Epidermal melanocyte (primary cell): ENCODE results near the gene NOD1.
"Not testable (repeated sequence)": the region's sequence is repeated elsewhere in the genome, so short reads cannot be mapped to it uniquely, and the experiment has no call there.

Experiments
- DNase-seq: peaks from one replicate; pipeline ENCODE4 v3.0.0; 2011; ENCODE audit warnings: low spot score; ENCODE audit not compliant: insufficient read length

NOD1 gene, protein sequence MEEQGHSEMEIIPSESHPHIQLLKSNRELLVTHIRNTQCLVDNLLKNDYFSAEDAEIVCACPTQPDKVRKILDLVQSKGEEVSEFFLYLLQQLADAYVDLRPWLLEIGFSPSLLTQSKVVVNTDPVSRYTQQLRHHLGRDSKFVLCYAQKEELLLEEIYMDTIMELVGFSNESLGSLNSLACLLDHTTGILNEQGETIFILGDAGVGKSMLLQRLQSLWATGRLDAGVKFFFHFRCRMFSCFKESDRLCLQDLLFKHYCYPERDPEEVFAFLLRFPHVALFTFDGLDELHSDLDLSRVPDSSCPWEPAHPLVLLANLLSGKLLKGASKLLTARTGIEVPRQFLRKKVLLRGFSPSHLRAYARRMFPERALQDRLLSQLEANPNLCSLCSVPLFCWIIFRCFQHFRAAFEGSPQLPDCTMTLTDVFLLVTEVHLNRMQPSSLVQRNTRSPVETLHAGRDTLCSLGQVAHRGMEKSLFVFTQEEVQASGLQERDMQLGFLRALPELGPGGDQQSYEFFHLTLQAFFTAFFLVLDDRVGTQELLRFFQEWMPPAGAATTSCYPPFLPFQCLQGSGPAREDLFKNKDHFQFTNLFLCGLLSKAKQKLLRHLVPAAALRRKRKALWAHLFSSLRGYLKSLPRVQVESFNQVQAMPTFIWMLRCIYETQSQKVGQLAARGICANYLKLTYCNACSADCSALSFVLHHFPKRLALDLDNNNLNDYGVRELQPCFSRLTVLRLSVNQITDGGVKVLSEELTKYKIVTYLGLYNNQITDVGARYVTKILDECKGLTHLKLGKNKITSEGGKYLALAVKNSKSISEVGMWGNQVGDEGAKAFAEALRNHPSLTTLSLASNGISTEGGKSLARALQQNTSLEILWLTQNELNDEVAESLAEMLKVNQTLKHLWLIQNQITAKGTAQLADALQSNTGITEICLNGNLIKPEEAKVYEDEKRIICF

DNA sequence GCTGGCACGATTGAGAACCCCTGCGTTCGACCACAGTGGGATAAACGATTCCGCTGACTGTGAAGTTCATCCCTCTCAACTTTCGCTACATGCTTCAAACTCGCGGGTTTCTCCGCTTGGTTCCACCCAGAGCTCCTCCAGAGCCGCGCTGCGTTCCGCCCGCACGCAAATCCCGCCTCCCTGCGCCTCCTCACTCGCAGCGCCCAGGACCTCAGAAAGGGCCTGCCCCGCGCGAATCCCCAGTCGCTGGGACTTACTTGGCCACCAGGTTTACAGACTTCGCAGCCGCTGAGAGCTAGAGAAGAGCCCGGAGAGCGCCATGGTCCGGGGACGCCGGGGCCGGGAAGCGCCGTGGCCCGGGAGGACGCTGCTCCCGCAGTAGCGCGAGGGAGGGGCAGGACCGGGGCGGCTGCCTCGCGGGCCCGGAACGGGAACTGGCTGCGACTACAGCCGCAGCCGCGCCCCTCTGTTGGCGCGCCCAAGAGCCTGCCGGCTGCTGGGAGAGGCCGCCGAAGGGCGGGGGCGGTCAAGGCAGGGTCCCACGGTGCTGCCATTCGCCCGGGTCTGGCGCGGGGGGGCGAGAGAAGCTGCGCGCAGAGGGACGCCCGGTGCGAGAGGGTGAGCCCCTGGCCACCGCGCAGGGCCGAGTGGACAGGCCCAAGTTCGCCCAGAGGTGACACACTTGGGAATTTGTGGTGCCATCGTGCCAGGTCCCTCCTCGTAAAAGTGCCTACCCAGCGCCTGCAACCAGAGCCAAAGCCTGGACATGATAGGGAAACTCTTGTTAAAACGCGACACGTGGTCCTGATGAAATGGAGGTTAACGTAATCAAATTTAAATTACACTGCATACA is at the start of gene NOD1:
NOD1 (minus strand) TSS at position 436 of the 853 bp plus-strand sequence. CDS start 21,863 bp downstream, outside the sequence.
- peak; percentile 41 for DNase-seq

DNA sequence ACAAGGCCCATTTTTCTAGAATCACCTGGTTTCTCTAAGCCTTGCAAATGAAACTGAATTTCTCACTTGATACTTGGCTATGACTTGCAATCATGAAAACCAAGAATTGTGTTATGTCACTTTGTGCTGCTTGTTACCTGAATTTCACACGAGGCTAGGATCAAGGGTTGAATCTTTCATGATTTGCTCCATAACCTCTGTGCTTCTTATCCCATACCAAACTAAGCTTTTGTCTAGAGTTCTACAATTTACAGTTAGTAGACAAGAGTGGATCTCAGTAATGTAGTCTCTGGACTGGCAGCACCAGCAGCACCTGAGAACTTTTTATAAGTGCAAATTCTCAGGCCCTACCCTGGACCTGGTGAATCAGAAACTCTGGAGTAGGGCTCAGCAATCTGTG is 48.7 kb upstream of the NOD1 start:
- not testable (repeated sequence) for DNase-seq

DNA sequence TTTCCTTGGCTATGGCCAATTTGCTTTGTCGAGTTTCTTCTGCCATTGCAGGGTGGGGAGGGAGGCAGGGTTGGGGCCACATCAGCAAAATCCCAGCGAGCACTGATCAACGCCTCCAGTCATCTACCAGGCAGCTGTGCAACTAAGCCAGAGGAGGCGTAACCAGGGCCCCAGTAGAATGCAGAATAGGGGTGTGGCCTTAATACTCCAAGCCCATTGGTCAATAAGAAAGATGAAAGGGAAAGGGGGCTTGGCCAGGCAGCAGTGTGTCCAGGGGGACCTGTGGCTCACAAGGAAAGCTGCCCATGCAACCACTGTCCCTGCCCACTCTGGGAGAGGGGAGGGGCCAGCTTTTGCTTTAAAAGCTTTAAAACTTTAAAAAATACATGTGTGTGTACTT is 47.6 kb upstream of the NOD1 start:
- no peak for DNase-seq

DNA sequence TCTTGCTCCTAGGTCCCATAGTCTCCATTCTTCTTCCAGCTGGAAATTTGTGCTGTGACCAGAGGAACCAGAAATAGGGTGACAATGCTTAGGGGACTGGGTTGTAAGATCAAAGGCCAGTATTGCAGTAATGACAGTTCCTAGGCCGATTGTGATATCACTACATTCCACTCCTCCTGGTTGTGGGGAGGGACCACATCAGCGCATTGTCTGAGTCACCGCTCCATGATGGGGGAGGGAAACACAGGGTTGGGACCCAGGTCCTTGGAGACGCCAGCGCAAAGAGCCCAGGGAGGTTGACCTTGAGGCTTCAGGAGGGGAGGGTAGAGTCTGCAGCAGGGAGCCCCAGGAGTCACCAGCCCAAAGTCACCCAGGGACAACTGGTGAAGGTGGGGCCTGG is 46.8 kb upstream of the NOD1 start:
- no peak for DNase-seq

- DNase-seq: no peak
Measured at GRCh38 chr7:30524545-30524944, 46.0 kb upstream of the NOD1 start.

GRCh38 chr7:30523466-30523865 is 44.9 kb upstream of the NOD1 start:
- no peak for DNase-seq

GRCh38 chr7:30522159-30522558 is 43.6 kb upstream of the NOD1 start:
- no peak for DNase-seq

GRCh38 chr7:30521532-30521931 is 42.9 kb upstream of the NOD1 start:
- no peak for DNase-seq

DNA sequence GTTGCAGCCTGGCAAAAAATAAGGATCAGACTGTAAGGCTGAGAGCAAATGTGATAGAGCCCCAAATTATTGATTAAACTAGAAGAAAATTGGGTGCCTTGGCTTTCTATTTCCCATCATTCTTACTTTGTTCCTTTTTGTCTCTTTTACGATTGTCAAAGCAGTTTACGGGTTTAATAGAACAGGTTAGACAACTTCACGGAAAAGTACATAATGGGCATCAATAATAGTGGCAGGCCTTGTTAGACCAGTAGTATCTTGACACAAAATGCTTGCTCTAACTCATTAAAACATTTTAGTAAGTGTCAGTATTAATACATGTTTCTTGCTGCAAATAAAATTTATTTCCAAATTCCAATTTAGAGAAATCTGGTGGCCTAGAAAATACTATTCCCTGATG is 40.5 kb upstream of the NOD1 start:
- DNase-seq: no peak

DNA sequence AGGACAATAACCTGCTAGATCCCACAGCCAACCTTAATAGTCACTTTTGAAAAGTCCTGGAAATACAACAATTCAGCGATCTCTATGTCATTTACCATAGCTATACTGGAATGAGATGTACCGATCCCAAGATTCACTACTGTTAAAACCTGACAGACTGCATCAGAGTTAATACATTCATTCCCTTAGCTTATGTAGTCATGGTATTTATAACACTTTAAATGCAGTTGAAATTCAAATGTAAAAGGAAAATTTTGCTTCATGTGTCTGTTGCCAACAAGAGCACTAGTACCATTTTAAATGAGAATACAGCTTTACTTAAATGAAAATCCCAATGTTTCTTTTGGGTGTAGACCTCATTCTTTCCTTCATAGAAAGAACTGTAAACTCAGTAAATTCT is 37.2 kb upstream of the NOD1 start:
- DNase-seq: no peak

- DNase-seq: no peak
Measured at GRCh38 chr7:30514776-30515175, 36.2 kb upstream of the NOD1 start.

GRCh38 chr7:30514177-30514576 is 35.6 kb upstream of the NOD1 start:
- no peak for DNase-seq

DNA sequence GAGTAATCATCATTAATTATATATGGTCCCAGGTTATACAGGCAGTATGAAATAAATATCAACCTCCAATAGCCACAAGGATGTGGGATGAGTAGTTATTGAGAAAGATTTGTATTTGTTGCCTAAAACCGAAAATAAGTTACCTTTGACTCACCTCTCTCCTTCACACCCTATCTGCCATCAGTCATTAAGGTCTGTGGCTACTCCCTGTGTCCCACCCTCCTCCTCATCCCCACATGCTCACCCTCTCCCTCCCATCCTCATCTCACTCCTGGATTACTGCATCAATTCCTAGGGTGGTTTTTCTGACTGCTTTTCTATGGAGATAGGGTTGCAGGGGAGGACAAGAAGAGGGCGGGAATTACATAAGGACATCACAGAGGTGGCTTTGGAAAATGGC is 35.2 kb upstream of the NOD1 start:
- DNase-seq: no peak

GRCh38 chr7:30511973-30512662 is 33.5 kb upstream of the NOD1 start:
- no peak for DNase-seq

- no peak for DNase-seq
Measured at GRCh38 chr7:30511494-30511893, 32.9 kb upstream of the NOD1 start.

DNA sequence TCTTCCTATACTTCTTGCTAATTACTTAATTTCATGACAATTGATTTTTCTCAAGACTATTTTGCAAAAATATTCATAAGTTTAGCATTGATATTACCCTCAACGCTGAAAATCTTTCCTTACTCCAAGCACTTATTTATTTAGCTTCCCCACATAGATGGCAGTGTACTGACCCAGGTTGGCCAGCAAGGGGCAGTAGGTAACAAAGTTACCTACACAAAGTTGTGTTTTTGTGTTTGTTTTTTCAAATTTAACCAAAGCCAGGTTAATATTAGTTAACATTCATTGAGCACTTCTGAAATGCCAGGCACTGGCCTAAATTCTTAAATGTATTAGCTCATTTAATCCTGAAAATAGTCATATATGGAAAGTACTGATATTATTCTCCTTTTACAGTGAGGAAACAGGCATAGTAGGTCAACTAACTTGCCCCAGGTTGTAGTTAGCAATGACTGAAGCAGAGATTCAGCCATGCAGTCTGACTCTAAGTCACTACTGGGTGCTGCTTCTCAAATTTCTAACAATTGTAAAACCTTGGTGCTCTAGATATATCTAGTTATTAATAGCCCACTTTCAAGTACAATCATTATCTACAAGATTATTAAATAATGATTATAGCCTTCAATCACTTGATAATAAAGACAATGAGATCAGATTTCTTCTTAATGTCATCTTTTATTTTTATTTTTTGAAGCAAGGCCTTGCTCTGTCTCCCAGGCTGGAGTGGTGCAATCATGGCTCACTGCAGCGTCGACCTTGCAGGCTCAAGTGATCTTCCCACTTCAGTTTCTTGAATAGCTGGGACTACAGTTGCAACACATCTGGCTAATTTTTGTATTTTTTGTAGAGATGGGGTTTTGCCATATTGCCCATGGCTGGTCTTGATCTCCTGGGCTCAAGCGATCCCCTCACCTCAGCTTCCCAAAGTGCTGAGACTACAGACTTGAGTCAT is 31.8 kb upstream of the NOD1 start:
- no peak for DNase-seq

DNA sequence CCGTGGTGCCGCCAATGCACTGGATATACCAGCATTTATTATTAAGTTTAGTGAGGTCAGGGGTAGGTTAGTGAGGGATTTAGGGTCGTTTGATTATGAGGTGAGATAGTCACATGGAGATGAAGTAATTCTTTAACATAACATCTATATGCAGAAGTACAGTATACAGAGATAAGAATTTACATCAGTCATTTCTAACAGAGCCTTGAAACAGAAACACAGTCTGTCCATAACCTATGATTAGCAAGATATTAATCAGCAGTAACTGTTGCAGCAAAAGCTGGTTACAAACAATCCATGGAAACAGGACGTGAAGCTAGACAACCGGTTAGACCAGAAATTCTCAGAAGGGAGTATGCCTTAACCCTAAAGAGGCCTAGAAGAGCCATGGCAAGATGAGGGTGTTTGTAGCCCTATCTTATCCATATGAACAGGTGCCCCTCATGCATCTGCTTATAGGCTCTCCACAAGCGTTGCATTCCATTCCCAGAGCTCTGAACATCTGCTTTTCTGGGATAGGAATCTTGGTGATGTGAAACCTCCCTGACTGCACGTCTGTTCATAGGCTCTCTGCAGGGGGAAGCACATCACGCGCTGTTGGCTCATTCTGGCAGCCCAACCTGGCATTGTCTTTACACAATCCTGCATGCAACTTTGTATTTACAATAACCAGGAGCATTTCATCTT is 30.7 kb upstream of the NOD1 start:
- DNase-seq: not testable (repeated sequence)

- DNase-seq: not testable (repeated sequence)
Measured at GRCh38 chr7:30507346-30507900, 28.8 kb upstream of the NOD1 start.
